HL-60 (cell line): Measurements from ENCODE around the gene UBR4.

Experiments used
- DNase-seq, 2 experiments: peaks; one replicate each; pipeline ENCODE4 v3.0.0-alpha.2; 2010 to 2020; ENCODE audit warnings: low read depth in 1 of 2, low spot score in 1 of 2
- H3K27ac ChIP-seq: fragments of 250-450 bp; sonication (Bioruptor Pico); replicated peaks from 2 replicates; pipeline ENCODE4 v1.5.1; 2020; ENCODE audit warnings: mild to moderate bottlenecking, moderate library complexity
- H3K27me3 ChIP-seq: fragments of 250-450 bp; sonication (Bioruptor Pico); 2 replicates; pipeline ENCODE4 v1.5.1; 2021; ENCODE audit warnings: mild to moderate bottlenecking, moderate library complexity; ENCODE audit not compliant: insufficient read depth, poor library complexity, severe bottlenecking
- H3K4me3 ChIP-seq: replicated peaks from 2 replicates; pipeline ENCODE4 v1.5.1; 2011; ENCODE audit warnings: mild to moderate bottlenecking, control low read depth, low read length; ENCODE audit not compliant: insufficient read depth
- CTCF ChIP-seq: IDR thresholded peaks from one replicate; pipeline ENCODE4 v1.5.1; 2011; ENCODE audit warnings: low read length, control low read depth, inconsistent platforms; ENCODE audit not compliant: insufficient read depth
- GABPA ChIP-seq: IDR thresholded peaks from 2 replicates; pipeline ENCODE4 v1.6.1; 2012; ENCODE audit warnings: low read depth
- POLR2AphosphoS5 ChIP-seq: IDR thresholded peaks from 2 replicates; pipeline ENCODE4 v1.6.1; 2012; ENCODE audit warnings: low read depth
- SPI1 ChIP-seq: IDR thresholded peaks from 2 replicates; pipeline ENCODE4 v1.6.1; 2012; ENCODE audit warnings: low read depth, mild to moderate bottlenecking, borderline replicate concordance
- TF ChIP-seq, protein P1 (sequence below): IDR thresholded peaks from 2 replicates; pipeline ENCODE4 v1.6.1; 2012; ENCODE audit warnings: low read depth; ENCODE audit not compliant: insufficient replicate concordance

UBR4 gene

DNA sequence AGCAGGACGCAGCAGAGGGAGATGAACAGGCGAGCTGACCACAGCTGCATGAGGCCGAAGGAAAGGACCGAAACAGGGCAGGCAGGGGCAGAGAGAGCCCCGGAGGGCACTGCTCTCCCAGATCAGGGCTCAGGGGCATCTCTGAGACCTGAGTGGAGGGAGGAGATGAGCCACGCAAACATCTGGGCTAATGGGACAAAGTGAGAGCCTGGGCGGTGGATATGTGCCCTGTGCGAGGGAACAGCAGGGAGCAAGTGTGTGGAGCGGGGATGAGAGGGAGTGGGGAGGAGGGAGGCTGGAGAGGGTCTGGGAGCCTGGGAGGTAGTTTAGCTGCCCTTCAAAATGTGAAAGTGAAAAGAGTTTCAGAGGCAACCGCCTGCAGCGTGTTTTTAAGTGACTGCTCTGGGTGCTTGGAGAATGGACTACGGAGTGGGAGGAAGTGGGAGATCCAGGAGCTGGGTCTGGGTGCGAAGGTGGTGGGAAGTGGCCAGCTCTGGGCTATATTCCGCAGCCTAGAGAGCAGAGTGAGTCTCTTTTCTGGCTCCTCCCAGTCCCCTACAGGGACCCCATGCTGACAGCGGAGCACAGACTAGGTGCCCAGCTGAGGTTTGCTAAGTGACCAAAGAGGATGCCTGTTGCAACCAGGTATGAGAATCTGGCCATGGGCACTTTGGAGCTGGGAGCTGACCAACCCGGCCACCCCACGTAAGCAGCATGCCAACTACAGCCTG lies 139.0 kb downstream of the UBR4 start:
- DNase-seq: no peak
- no peak overlapping the region for H3K27ac ChIP-seq
- H3K27me3 ChIP-seq: no peaks in the 10 kb centered on the region
- no peak overlapping the region for H3K4me3 ChIP-seq
- TF ChIP-seq, protein P1, sequence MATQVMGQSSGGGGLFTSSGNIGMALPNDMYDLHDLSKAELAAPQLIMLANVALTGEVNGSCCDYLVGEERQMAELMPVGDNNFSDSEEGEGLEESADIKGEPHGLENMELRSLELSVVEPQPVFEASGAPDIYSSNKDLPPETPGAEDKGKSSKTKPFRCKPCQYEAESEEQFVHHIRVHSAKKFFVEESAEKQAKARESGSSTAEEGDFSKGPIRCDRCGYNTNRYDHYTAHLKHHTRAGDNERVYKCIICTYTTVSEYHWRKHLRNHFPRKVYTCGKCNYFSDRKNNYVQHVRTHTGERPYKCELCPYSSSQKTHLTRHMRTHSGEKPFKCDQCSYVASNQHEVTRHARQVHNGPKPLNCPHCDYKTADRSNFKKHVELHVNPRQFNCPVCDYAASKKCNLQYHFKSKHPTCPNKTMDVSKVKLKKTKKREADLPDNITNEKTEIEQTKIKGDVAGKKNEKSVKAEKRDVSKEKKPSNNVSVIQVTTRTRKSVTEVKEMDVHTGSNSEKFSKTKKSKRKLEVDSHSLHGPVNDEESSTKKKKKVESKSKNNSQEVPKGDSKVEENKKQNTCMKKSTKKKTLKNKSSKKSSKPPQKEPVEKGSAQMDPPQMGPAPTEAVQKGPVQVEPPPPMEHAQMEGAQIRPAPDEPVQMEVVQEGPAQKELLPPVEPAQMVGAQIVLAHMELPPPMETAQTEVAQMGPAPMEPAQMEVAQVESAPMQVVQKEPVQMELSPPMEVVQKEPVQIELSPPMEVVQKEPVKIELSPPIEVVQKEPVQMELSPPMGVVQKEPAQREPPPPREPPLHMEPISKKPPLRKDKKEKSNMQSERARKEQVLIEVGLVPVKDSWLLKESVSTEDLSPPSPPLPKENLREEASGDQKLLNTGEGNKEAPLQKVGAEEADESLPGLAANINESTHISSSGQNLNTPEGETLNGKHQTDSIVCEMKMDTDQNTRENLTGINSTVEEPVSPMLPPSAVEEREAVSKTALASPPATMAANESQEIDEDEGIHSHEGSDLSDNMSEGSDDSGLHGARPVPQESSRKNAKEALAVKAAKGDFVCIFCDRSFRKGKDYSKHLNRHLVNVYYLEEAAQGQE: no peak

GRCh38 chr1:19070197-19070651 lies 139.8 kb downstream of the UBR4 start:
- TF ChIP-seq GABPA (no peak), POLR2AphosphoS5 (no peak), SPI1 (no peak), CTCF (no peak)
- TF ChIP-seq, protein P1: no peak
- no peak for DNase-seq
- no peaks in the 10 kb centered on the region for H3K27me3 ChIP-seq
- H3K27ac ChIP-seq: no peak overlapping the region
- H3K4me3 ChIP-seq: no peak overlapping the region

GRCh38 chr1:19068639-19069276 lies 141.3 kb downstream of the UBR4 start:
- Histone ChIP-seq H3K27me3 (no peaks in the 10 kb centered on the region), H3K4me3 (no peak overlapping the region), H3K27ac (no peak overlapping the region)
- no peak for DNase-seq
- no peak for TF ChIP-seq POLR2AphosphoS5
- TF ChIP-seq, protein P1: no peak
- no peak for TF ChIP-seq CTCF
- TF ChIP-seq SPI1: no peak
- TF ChIP-seq GABPA: no peak
